CD4-positive, alpha-beta T cell (primary cell): ENCODE measurements around the gene B3GALNT2. TPM values are rescaled to one million over a fixed set of nuclear protein-coding genes. Genes with fewer than 3 reads are reported as not detected.
"Not testable (repeated sequence)": the region's sequence is repeated elsewhere in the genome, so short reads cannot be mapped to it uniquely, and the experiment has no call there.

ENCODE experiments used
- ATAC-seq: fragments of 200-7000 bp; cut with Tn5 transposase; one replicate; pipeline ENCODE4 v1.10.0; 2022; ENCODE audit warnings: mild to moderate bottlenecking; ENCODE audit not compliant: poor library complexity
- CTCF ChIA-PET: fragments of 350-600 bp; sonication (Branson Sonifier 250); formaldehyde crosslinking; loops from one replicate; lab custom pipeline; 2021; ENCODE audit warnings: antibody characterized with exemption, inconsistent platforms; lab: Charles Lee
- POLR2A ChIA-PET: fragments of 350-600 bp; sonication (Branson Sonifier 250); formaldehyde crosslinking; loops from one replicate; lab custom pipeline; 2021; ENCODE audit warnings: antibody characterized with exemption, inconsistent platforms; lab: Charles Lee
- DNase-seq, 14 experiments: peaks; one replicate each; pipeline ENCODE4 v3.0.0-alpha.2; 2013 to 2020; ENCODE audit warnings: mixed read lengths in 2 of 14
- H3K27ac ChIP-seq, 2 donors: one replicate each; pipeline versions ENCODE4 v1.5.1 to v1.7.0; 2013; ENCODE audit warnings: low read length in 2 of 2, low read depth in 1 of 2, mild to moderate bottlenecking in 1 of 2
- H3K27me3 ChIP-seq, 2 experiments: 1 replicate in 1 of 2; 2 replicates in 1 of 2; pipeline versions ENCODE4 v1.6.1 to v1.7.0; 2013; ENCODE audit warnings: low read length in 2 of 2, control low read depth in 1 of 2, mild to moderate bottlenecking in 1 of 2, moderate library complexity in 1 of 2; ENCODE audit not compliant: insufficient read depth in 2 of 2, control insufficient read depth in 1 of 2
- H3K36me3 ChIP-seq: one replicate; pipeline ENCODE4 v1.6.1; 2013; ENCODE audit warnings: low read length, control low read depth; ENCODE audit not compliant: insufficient read depth
- H3K4me1 ChIP-seq: one replicate; pipeline ENCODE4 v1.6.1; 2013; ENCODE audit warnings: low read length, control low read depth; ENCODE audit not compliant: insufficient read depth
- H3K4me3 ChIP-seq: one replicate; pipeline ENCODE4 v1.5.1; 2013; ENCODE audit warnings: mild to moderate bottlenecking, low read length, moderate library complexity
- H3K9me3 ChIP-seq, 2 experiments: 1 replicate in 1 of 2; 2 replicates in 1 of 2; pipeline versions ENCODE4 v1.6.1 to v1.7.0; 2013; ENCODE audit warnings: low read length in 2 of 2, mild to moderate bottlenecking in 2 of 2, control low read depth in 1 of 2, moderate library complexity in 1 of 2; ENCODE audit not compliant: control insufficient read depth in 1 of 2, insufficient read depth in 1 of 2
- H3K27ac Mint-ChIP-seq: one replicate; pipeline ENCODE4 v1.8.0; 2020; ENCODE audit warnings: mixed read lengths
- H3K27me3 Mint-ChIP-seq: one replicate; pipeline ENCODE4 v1.8.0; 2021; ENCODE audit warnings: mixed read lengths
- H3K36me3 Mint-ChIP-seq: one replicate; pipeline ENCODE4 v1.8.0; 2021; ENCODE audit warnings: low read depth, mixed read lengths
- H3K4me1 Mint-ChIP-seq: one replicate; pipeline ENCODE4 v1.8.0; 2021; ENCODE audit warnings: low read depth, mixed read lengths
- H3K4me3 Mint-ChIP-seq: one replicate; pipeline ENCODE4 v1.8.0; 2020; ENCODE audit warnings: mild to moderate bottlenecking, mixed read lengths
- H3K9me3 Mint-ChIP-seq: one replicate; pipeline ENCODE4 v1.8.0; 2020; ENCODE audit warnings: mixed read lengths
- intact Hi-C, 2 experiments: fragments of 100-400 bp; cut with DNase I in 1 of 2; cut with micrococcal nuclease in 1 of 2; formaldehyde crosslinking; loops; one replicate each; pipeline versions ENCODE4 v1.15.1 to v1.9.0; 2023 to 2025; cut with DNase I, micrococcal nuclease
- total RNA-seq, 174 experiments: library from RNA in 2 of 174; stranded (reverse) in 2 of 174; gene quantifications; one replicate each; pipeline ENCODE4 v1.2.3 and lab custom pipeline; 2021 to 2026
- TF ChIP-seq, protein P1 (sequence below): fragments of 200-600 bp; IDR thresholded peaks from one replicate; pipeline ENCODE4 v1.8.0; 2022; ENCODE audit warnings: antibody characterized with exemption, mild to moderate bottlenecking

Gene B3GALNT2
- total RNA-seq, 2 experiments from 2014 or later, result 4.0 to 5.4 TPM

DNA sequence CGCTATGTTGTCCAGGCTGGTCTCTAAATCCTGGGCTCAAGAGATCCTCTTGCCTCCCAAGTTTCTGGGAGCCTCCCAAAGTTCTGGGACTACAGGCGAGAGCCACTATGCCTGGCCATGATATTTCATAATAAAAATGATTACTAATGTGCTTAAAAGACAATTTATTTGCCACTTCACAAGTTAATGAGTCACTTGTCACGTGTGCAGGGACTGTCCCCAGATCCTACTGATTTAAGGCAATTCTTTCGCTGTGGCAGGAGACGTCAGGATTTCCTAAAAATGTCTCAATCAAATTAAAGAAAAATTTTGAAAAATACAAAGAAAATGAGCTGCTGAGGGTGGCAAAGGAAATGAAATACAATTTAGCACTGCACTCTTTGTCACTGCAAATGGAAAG is 43.5 kb downstream of the B3GALNT2 start:
- H3K4me1 Mint-ChIP-seq, result peaks cover 18% of the 10 kb centered on the region
- no peaks in the 10 kb centered on the region for H3K9me3 ChIP-seq
- ATAC-seq (no peak), DNase-seq (peak in 1 of 14 experiments; percentile 11)
- no peaks in the 10 kb centered on the region for H3K9me3 Mint-ChIP-seq
- TF ChIP-seq, protein P1, sequence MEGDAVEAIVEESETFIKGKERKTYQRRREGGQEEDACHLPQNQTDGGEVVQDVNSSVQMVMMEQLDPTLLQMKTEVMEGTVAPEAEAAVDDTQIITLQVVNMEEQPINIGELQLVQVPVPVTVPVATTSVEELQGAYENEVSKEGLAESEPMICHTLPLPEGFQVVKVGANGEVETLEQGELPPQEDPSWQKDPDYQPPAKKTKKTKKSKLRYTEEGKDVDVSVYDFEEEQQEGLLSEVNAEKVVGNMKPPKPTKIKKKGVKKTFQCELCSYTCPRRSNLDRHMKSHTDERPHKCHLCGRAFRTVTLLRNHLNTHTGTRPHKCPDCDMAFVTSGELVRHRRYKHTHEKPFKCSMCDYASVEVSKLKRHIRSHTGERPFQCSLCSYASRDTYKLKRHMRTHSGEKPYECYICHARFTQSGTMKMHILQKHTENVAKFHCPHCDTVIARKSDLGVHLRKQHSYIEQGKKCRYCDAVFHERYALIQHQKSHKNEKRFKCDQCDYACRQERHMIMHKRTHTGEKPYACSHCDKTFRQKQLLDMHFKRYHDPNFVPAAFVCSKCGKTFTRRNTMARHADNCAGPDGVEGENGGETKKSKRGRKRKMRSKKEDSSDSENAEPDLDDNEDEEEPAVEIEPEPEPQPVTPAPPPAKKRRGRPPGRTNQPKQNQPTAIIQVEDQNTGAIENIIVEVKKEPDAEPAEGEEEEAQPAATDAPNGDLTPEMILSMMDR, result no peak
- H3K4me3 ChIP-seq, result no peak overlapping the region
- H3K27ac Mint-ChIP-seq, result no peak overlapping the region
- H3K27ac ChIP-seq, result no peak overlapping the region
- intact Hi-C loops, result no loop called here
- ChIA-PET POLR2A (no interaction called here), CTCF (no interaction called here)
- H3K36me3 ChIP-seq, result no peaks in the 10 kb centered on the region
- no peaks in the 10 kb centered on the region for H3K36me3 Mint-ChIP-seq
- H3K4me3 Mint-ChIP-seq, result no peak overlapping the region
- no peaks in the 10 kb centered on the region for H3K27me3 Mint-ChIP-seq
- H3K4me1 ChIP-seq, result no peaks in the 10 kb centered on the region
- H3K27me3 ChIP-seq, result no peaks in the 10 kb centered on the region

DNA sequence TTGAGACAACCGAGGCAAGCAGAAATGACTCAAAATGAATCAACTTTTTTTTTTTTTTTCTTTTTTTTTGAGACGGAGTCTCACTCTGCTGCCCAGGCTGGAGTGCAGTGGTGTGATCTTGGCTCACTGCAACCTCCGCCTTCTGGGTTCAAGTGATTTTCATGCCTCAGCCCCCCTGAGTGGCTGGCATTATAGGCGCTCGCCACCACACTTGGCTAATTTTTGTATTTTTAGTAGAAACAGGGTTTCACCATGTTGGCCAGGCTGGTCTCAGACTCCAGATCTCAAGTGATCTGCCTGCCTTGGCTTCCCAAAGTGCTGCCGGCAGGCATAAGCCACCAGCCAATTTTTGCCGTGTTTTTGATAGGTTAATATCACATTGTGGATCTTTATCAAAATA is 46.4 kb downstream of the B3GALNT2 start:
- Mint-ChIP-seq H3K4me1 (peaks cover 13% of the 10 kb centered on the region), H3K36me3 (peaks cover 14% of the 10 kb centered on the region)
- H3K27ac ChIP-seq, H3K27ac Mint-ChIP-seq, POLR2A ChIA-PET, H3K27me3 Mint-ChIP-seq, ATAC-seq, H3K4me3 Mint-ChIP-seq, H3K4me1 ChIP-seq, H3K9me3 Mint-ChIP-seq, intact Hi-C loops, H3K27me3 ChIP-seq, H3K9me3 ChIP-seq, DNase-seq, H3K36me3 ChIP-seq, H3K4me3 ChIP-seq, CTCF ChIA-PET: not testable (repeated sequence)

DNA sequence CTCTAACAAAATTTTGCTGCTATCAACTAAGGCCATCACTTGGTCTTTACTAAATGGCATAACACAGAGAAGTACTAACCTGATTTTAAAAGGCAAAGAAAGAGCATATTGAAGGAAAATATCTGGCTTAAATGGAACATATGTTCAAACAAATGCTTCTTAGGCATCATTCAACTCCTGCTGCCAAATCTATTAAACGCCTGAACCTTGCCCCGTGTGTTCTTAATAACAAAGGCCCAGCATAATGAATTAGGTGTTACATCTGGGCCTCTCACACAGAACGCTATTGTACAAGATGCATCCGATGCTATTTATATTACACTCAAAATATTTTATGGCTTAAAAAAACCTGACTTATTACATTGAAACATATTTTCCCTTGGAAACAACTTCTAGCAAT is 48.4 kb downstream of the B3GALNT2 start:
- Histone ChIP-seq H3K27ac (no peak overlapping the region), H3K4me1 (no peaks in the 10 kb centered on the region), H3K36me3 (peaks cover 7% of the 10 kb centered on the region), H3K4me3 (no peak overlapping the region), H3K9me3 (no peaks in the 10 kb centered on the region), H3K27me3 (no peaks in the 10 kb centered on the region)
- H3K36me3 Mint-ChIP-seq, result peaks cover 22% of the 10 kb centered on the region
- ATAC-seq (no peak), DNase-seq (no peak)
- no peaks in the 10 kb centered on the region for H3K9me3 Mint-ChIP-seq
- TF ChIP-seq, protein P1, result no peak
- ChIA-PET POLR2A (no interaction called here), CTCF (no interaction called here)
- H3K4me1 Mint-ChIP-seq, result no peaks in the 10 kb centered on the region
- intact Hi-C loops, result no loop called here
- no peak overlapping the region for H3K27ac Mint-ChIP-seq
- no peaks in the 10 kb centered on the region for H3K27me3 Mint-ChIP-seq
- H3K4me3 Mint-ChIP-seq, result no peak overlapping the region

DNA sequence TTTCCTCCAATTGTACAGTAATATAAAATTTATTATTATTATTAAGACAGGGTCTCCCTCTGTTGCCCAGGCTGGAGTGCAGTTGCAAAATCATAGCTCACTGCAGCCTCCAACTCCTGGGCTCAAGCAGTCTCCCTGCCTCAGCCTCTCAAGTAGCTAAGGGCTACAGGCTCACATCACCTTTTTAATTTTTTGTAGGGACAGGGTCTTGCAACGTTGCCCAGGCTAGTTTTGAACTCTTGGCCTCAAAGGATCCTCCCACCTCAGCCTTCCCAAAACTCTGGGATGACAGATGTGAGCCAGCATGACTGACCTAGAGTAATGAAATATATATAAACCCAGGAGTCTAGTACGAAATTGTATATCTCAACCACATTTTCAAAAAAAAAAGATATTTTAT is 49.2 kb downstream of the B3GALNT2 start:
- Mint-ChIP-seq H3K27me3 (no peaks in the 10 kb centered on the region), H3K9me3 (no peaks in the 10 kb centered on the region), H3K36me3 (peaks cover 29% of the 10 kb centered on the region), H3K27ac (no peak overlapping the region), H3K4me1 (no peaks in the 10 kb centered on the region), H3K4me3 (no peak overlapping the region)
- DNase-seq (no peak), ATAC-seq (no peak)
- POLR2A ChIA-PET, result no interaction called here
- Histone ChIP-seq H3K4me3 (no peak overlapping the region), H3K36me3 (peaks cover 15% of the 10 kb centered on the region), H3K9me3 (no peaks in the 10 kb centered on the region), H3K27me3 (no peaks in the 10 kb centered on the region), H3K4me1 (no peaks in the 10 kb centered on the region), H3K27ac (no peak overlapping the region)
- CTCF ChIA-PET, result no interaction called here
- TF ChIP-seq, protein P1, result no peak
- intact Hi-C loops, result no loop called here
